Stomach (tissue), 4 donors: Measurements from ENCODE around the gene RPS27.

Experiments
- CTCF ChIP-seq, 7 experiments: fragments of 450-650 bp in 4 of 7; fragments of 200-600 bp in 3 of 7; sonication (generic) in 3 of 7; IDR thresholded peaks; one replicate each; pipeline ENCODE4 v1.5.1; 2016 to 2019; ENCODE audit warnings: antibody characterized with exemption in 7 of 7, control low read depth in 2 of 7, mild to moderate bottlenecking in 1 of 7
- EP300 ChIP-seq: sonication (generic); formaldehyde crosslinking; IDR thresholded peaks from one replicate; pipeline ENCODE4 v1.6.1; 2017; ENCODE audit warnings: antibody characterized with exemption

- TF ChIP-seq EP300 (no peak), CTCF (IDR thresholded peaks at IDR 0.05) (no peak)
These were observed 2.9 kb upstream of the RPS27 start for GRCh38 chr1:153987621-153988020.
